Gastrocnemius medialis (tissue), 4 donors: ENCODE data around the gene ADD3. TPM values are rescaled to one million over a fixed set of nuclear protein-coding genes. Genes with fewer than 3 reads are reported as not detected.

Source experiments
- ATAC-seq, 2 donors: fragments of 150-250 bp; one replicate each; pipeline ENCODE4 v1.9.1; 2016
- DNase-seq, 2 donors: peaks; one replicate each; pipeline ENCODE4 v3.0.0-alpha.2; 2019
- H3K27ac ChIP-seq, 4 donors: fragments of 200-600 bp; sonication (generic); 1 replicate in 1 of 4; 2 replicates in 3 of 4; pipeline ENCODE4 v1.5.1; 2016 to 2018; ENCODE audit warnings: mild to moderate bottlenecking in 2 of 4, moderate library complexity in 1 of 4
- H3K27me3 ChIP-seq, 3 donors: fragments of 200-600 bp; sonication (generic) in 2 of 3; 1 replicate in 1 of 3; 2 replicates in 2 of 3; pipeline versions ENCODE4 v1.5.1 to v1.6.0; 2016 to 2019; ENCODE audit warnings: mild to moderate bottlenecking in 1 of 3, moderate library complexity in 1 of 3
- H3K36me3 ChIP-seq, 2 donors: fragments of 200-600 bp; sonication (generic) in 1 of 2; one replicate each; pipeline ENCODE4 v1.5.1; 2017 to 2018
- H3K4me1 ChIP-seq, 2 donors: fragments of 200-600 bp; sonication (generic) in 1 of 2; one replicate each; pipeline ENCODE4 v1.5.1; 2016 to 2017; ENCODE audit warnings: mild to moderate bottlenecking in 2 of 2
- H3K4me3 ChIP-seq, 4 donors: fragments of 200-600 bp; sonication (generic) in 3 of 4; 1 replicate in 1 of 4; 2 replicates in 3 of 4; pipeline ENCODE4 v1.5.1; 2016 to 2019; ENCODE audit warnings: mild to moderate bottlenecking in 2 of 4
- H3K9me3 ChIP-seq, 3 donors: fragments of 200-600 bp; sonication (generic) in 2 of 3; 1 replicate in 1 of 3; 2 replicates in 2 of 3; pipeline ENCODE4 v1.5.1; 2016 to 2019
- CTCF ChIP-seq, 5 experiments: fragments of 450-650 bp in 3 of 5; fragments of 200-600 bp in 2 of 5; sonication (generic) in 2 of 5; IDR thresholded peaks in 4 of 5; conservative IDR thresholded peaks in 1 of 5; 1 replicate in 4 of 5; 2 replicates in 1 of 5; pipeline ENCODE4 v1.5.1; 2016 to 2019; ENCODE audit warnings: antibody characterized with exemption in 5 of 5, mild to moderate bottlenecking in 3 of 5, moderate library complexity in 3 of 5
- POLR2A ChIP-seq, 2 donors: fragments of 450-650 bp; IDR thresholded peaks; one replicate each; pipeline ENCODE4 v1.6.1; 2017; ENCODE audit warnings: antibody characterized with exemption in 2 of 2, mild to moderate bottlenecking in 2 of 2, moderate library complexity in 2 of 2
- in situ Hi-C, 4 donors: fragments of 200-750 bp; cut with MboI; loops; one replicate each; pipeline versions ENCODE4 v1.15.0 to v1.8.0; 2017; ENCODE audit warnings: low sequenced_read_pairs in 4 of 4
- intact Hi-C: fragments of 100-400 bp; cut with DNase I; formaldehyde crosslinking; loops from one replicate; pipeline ENCODE4 v1.15.1; 2023; ENCODE audit warnings: low total_unique reads
- total RNA-seq, 4 donors: library from RNA; depleted of rRNA; stranded (reverse); fragments of >200 nt; gene quantifications; one replicate each; pipeline versions ENCODE4 v1.1.0 to v1.2.3, GENCODE V29; 2016

ADD3 gene
- total RNA-seq, 4 donors from 2014 or later = 16.0 to 31.3 (median 18.4) TPM

DNA sequence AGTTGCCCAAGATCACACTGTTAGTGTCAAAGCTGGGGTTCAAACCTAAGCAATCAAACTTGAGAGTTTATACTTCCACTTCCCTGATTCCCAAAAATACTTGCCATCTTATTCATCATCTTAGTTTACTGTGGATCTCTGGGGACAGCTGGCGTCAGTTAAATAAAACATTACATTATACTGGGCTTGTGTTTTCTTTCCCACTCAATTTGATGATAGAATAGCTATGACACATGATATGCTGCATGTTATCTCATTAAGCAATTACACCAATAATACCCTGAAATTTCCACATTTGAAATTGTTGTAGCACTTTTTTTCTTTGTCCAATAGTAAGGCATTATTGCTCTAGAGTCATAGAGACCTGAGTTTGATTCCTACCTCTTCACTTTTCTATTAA lies 136.7 kb downstream of the ADD3 start:
- peaks cover 0 to 3% (median 0%) of the 10 kb centered on the region in 3 donors for H3K27me3 ChIP-seq
- intact Hi-C loops = no loop called here
- no peak for DNase-seq
- TF ChIP-seq CTCF (IDR thresholded peaks at IDR 0.05 in 4 of 5, conservative IDR thresholded peaks at IDR 0.05 in 1 of 5) = no peak
- no peak for TF ChIP-seq POLR2A (IDR thresholded peaks at IDR 0.05)
- in situ Hi-C loops = loop anchor here in 3 of 4 donors (10.0 to 25.0 kb wide), 2 partner anchors 50 to 257 kb away; no protein-coding TSS in a partner anchor
- H3K4me3 ChIP-seq = no peak overlapping the region
- H3K36me3 ChIP-seq = no peaks in the 10 kb centered on the region
- ATAC-seq = no peak
- H3K27ac ChIP-seq = no peak overlapping the region
- no peaks in the 10 kb centered on the region for H3K9me3 ChIP-seq
- H3K4me1 ChIP-seq = peaks cover 7 to 8% of the 10 kb centered on the region in 2 donors

GRCh38 chr10:110147961-110148360 lies 140.2 kb downstream of the ADD3 start:
- DNase-seq = no peak
- Histone ChIP-seq H3K27ac (no peak overlapping the region), H3K4me1 (no peaks in the 10 kb centered on the region), H3K4me3 (no peak overlapping the region), H3K36me3 (no peaks in the 10 kb centered on the region), H3K9me3 (no peaks in the 10 kb centered on the region), H3K27me3 (peaks cover 0 to 6% (median 0%) of the 10 kb centered on the region in 3 donors)
- TF ChIP-seq POLR2A (IDR thresholded peaks at IDR 0.05) (no peak), CTCF (IDR thresholded peaks at IDR 0.05 in 4 of 5, conservative IDR thresholded peaks at IDR 0.05 in 1 of 5) (no peak)
- intact Hi-C loops (no loop called here), in situ Hi-C loops (loop anchor here in 3 of 4 donors (10.0 to 25.0 kb wide), 2 partner anchors 47 to 261 kb away; no protein-coding TSS in a partner anchor)
- no peak for ATAC-seq

GRCh38 chr10:110149259-110149658 lies 141.5 kb downstream of the ADD3 start:
- H3K27ac ChIP-seq = no peak overlapping the region
- H3K27me3 ChIP-seq = peaks cover 0 to 6% (median 0%) of the 10 kb centered on the region in 3 donors
- no peaks in the 10 kb centered on the region for H3K4me1 ChIP-seq
- H3K36me3 ChIP-seq = no peaks in the 10 kb centered on the region
- in situ Hi-C loops = loop anchor here in 3 of 4 donors (10.0 to 25.0 kb wide), 2 partner anchors 46 to 262 kb away; no protein-coding TSS in a partner anchor
- H3K4me3 ChIP-seq = no peak overlapping the region
- intact Hi-C loops = no loop called here
- TF ChIP-seq CTCF (IDR thresholded peaks at IDR 0.05 in 4 of 5, conservative IDR thresholded peaks at IDR 0.05 in 1 of 5) (no peak), POLR2A (IDR thresholded peaks at IDR 0.05) (no peak)
- DNase-seq = no peak
- ATAC-seq = no peak
- no peaks in the 10 kb centered on the region for H3K9me3 ChIP-seq

GRCh38 chr10:110150046-110150445 lies 142.3 kb downstream of the ADD3 start:
- Histone ChIP-seq H3K4me1 (no peaks in the 10 kb centered on the region), H3K36me3 (no peaks in the 10 kb centered on the region), H3K27ac (no peak overlapping the region), H3K9me3 (no peaks in the 10 kb centered on the region), H3K27me3 (peaks cover 0 to 6% (median 0%) of the 10 kb centered on the region in 3 donors), H3K4me3 (no peak overlapping the region)
- in situ Hi-C loops (no loop called here), intact Hi-C loops (loop anchor here (5.0 kb wide), 1 partner anchor 42 kb away; no protein-coding TSS in a partner anchor)
- TF ChIP-seq POLR2A (IDR thresholded peaks at IDR 0.05) = no peak
- no peak for TF ChIP-seq CTCF (IDR thresholded peaks at IDR 0.05 in 4 of 5, conservative IDR thresholded peaks at IDR 0.05 in 1 of 5)
- ATAC-seq (no peak), DNase-seq (no peak)

GRCh38 chr10:110150981-110151380 lies 143.2 kb downstream of the ADD3 start:
- intact Hi-C loops = loop anchor here (5.0 kb wide), 1 partner anchor 41 kb away; no protein-coding TSS in a partner anchor

More at GRCh38 chr10:110150981-110151380, 143.2 kb downstream of the ADD3 start:
- DNase-seq (no peak), ATAC-seq (no peak)
- Histone ChIP-seq H3K9me3 (no peaks in the 10 kb centered on the region), H3K27me3 (peaks cover 0 to 6% (median 0%) of the 10 kb centered on the region in 3 donors), H3K27ac (no peak overlapping the region), H3K4me3 (no peak overlapping the region), H3K36me3 (no peaks in the 10 kb centered on the region), H3K4me1 (no peaks in the 10 kb centered on the region)
- in situ Hi-C loops = no loop called here
- TF ChIP-seq CTCF (IDR thresholded peaks at IDR 0.05 in 4 of 5, conservative IDR thresholded peaks at IDR 0.05 in 1 of 5) = no peak
- TF ChIP-seq POLR2A (IDR thresholded peaks at IDR 0.05) = no peak
